GM18526 (cell line): Measurements from ENCODE around the gene EGFL6.

ENCODE experiments used
- POLR2A ChIP-seq: IDR thresholded peaks from 3 replicates; pipeline ENCODE4 v1.6.1; 2011; ENCODE audit not compliant: insufficient read length; ENCODE audit errors: extremely low read depth

The EGFL6 gene

GRCh38 chrX:13569479-13570260 lies at the start of gene EGFL6:
Gene EGFL6, plus strand, starts transcription at chrX:13569601. Its CDS starts 261 bp downstream, at chrX:13569862.
- no peak for TF ChIP-seq POLR2A

- no peak for TF ChIP-seq POLR2A
Measured at GRCh38 chrX:13520351-13520750, 49.0 kb upstream of the EGFL6 start.

- TF ChIP-seq POLR2A: no peak
Measured at GRCh38 chrX:13520936-13521335, 48.5 kb upstream of the EGFL6 start.

GRCh38 chrX:13522811-13523210 lies 46.6 kb upstream of the EGFL6 start:
- TF ChIP-seq POLR2A: no peak

- no peak for TF ChIP-seq POLR2A
Measured at GRCh38 chrX:13533726-13534125, 35.7 kb upstream of the EGFL6 start.

- no peak for TF ChIP-seq POLR2A
Measured at GRCh38 chrX:13535376-13536165, 33.8 kb upstream of the EGFL6 start.

- TF ChIP-seq POLR2A: no peak
Measured at GRCh38 chrX:13536551-13536950, 32.9 kb upstream of the EGFL6 start.

- no peak for TF ChIP-seq POLR2A
Measured at GRCh38 chrX:13538414-13538813, 31.0 kb upstream of the EGFL6 start.

GRCh38 chrX:13540602-13541001 lies 28.8 kb upstream of the EGFL6 start:
- TF ChIP-seq POLR2A: no peak

- TF ChIP-seq POLR2A: no peak
Measured at GRCh38 chrX:13545726-13546125, 23.7 kb upstream of the EGFL6 start.

GRCh38 chrX:13547671-13548070 lies 21.7 kb upstream of the EGFL6 start:
- no peak for TF ChIP-seq POLR2A

GRCh38 chrX:13550346-13550745 lies 19.1 kb upstream of the EGFL6 start:
- TF ChIP-seq POLR2A: no peak

- TF ChIP-seq POLR2A: no peak
Measured at GRCh38 chrX:13551610-13552009, 17.8 kb upstream of the EGFL6 start.

- no peak for TF ChIP-seq POLR2A
Measured at GRCh38 chrX:13552892-13553291, 16.5 kb upstream of the EGFL6 start.

- no peak for TF ChIP-seq POLR2A
Measured at GRCh38 chrX:13565511-13565910, 3.9 kb upstream of the EGFL6 start.

- TF ChIP-seq POLR2A: no peak
Measured at GRCh38 chrX:13570261-13570605, 832 bp downstream of the EGFL6 start.
